GM23338 (cell line): ENCODE results near the gene LRSAM1. TPM values are rescaled to one million over a fixed set of nuclear protein-coding genes. Genes with fewer than 3 reads are reported as not detected.
"Not testable (repeated sequence)": the region's sequence is repeated elsewhere in the genome, so short reads cannot be mapped to it uniquely, and the experiment has no call there.

Source experiments
- ATAC-seq: fragments of 200-7000 bp; cut with Tn5 transposase; 3 replicates; pipeline ENCODE4 v1.9.1; 2020
- DNase-seq: peaks from one replicate; pipeline ENCODE4 v3.0.0-alpha.2; 2015; ENCODE audit warnings: low spot score
- H2AFZ ChIP-seq: fragments of 200-600 bp; sonication (generic); 2 replicates; pipeline ENCODE4 v1.8.0; 2016; ENCODE audit warnings: antibody characterized with exemption, mild to moderate bottlenecking, moderate library complexity
- H3F3A ChIP-seq: fragments of 200-600 bp; sonication (generic); replicated peaks from 2 replicates; pipeline ENCODE4 v1.8.0; 2017; ENCODE audit warnings: antibody characterized with exemption, mixed run types, low read depth
- H3K27ac ChIP-seq: fragments of 200-600 bp; sonication (generic); 2 replicates; pipeline ENCODE4 v1.6.1; 2016; ENCODE audit warnings: low read depth
- H3K27me3 ChIP-seq: fragments of 200-600 bp; sonication (generic); 2 replicates; pipeline ENCODE4 v1.8.0; 2016; ENCODE audit warnings: mild to moderate bottlenecking, mixed run types, moderate library complexity; ENCODE audit not compliant: insufficient read depth
- H3K36me3 ChIP-seq: fragments of 200-600 bp; sonication (generic); 2 replicates; pipeline ENCODE4 v1.8.0; 2016; ENCODE audit warnings: mild to moderate bottlenecking; ENCODE audit not compliant: insufficient read depth
- H3K4me1 ChIP-seq: fragments of 200-600 bp; sonication (generic); 2 replicates; pipeline ENCODE4 v1.8.0; 2016; ENCODE audit warnings: mild to moderate bottlenecking, moderate library complexity; ENCODE audit not compliant: insufficient read depth
- H3K4me2 ChIP-seq: fragments of 200-600 bp; sonication (generic); 2 replicates; pipeline ENCODE4 v1.7.1; 2017; ENCODE audit warnings: mixed run types
- H3K4me3 ChIP-seq: fragments of 200-600 bp; sonication (generic); 2 replicates; pipeline ENCODE4 v1.6.1; 2016; ENCODE audit warnings: mixed run types
- H3K79me2 ChIP-seq: fragments of 200-600 bp; sonication (generic); replicated peaks from 2 replicates; pipeline ENCODE4 v1.8.0; 2017; ENCODE audit warnings: mild to moderate bottlenecking; ENCODE audit not compliant: insufficient read depth
- H3K9me2 ChIP-seq: fragments of 200-600 bp; sonication (generic); 2 replicates; pipeline ENCODE4 v1.8.0; 2017; ENCODE audit not compliant: insufficient read depth
- H4K20me1 ChIP-seq: fragments of 200-600 bp; sonication (generic); replicated peaks from 2 replicates; pipeline ENCODE4 v1.8.0; 2017; ENCODE audit warnings: mild to moderate bottlenecking; ENCODE audit not compliant: insufficient read depth
- H3K27ac Mint-ChIP-seq: 2 replicates; pipeline ENCODE4 v1.8.0; 2020; ENCODE audit warnings: inconsistent platforms, mild to moderate bottlenecking, moderate library complexity, mixed read lengths
- H3K27me3 Mint-ChIP-seq: 3 replicates; pipeline ENCODE4 v1.8.0; 2022; ENCODE audit warnings: low read depth, mild to moderate bottlenecking, moderate library complexity, mixed read lengths, inconsistent platforms; ENCODE audit not compliant: insufficient read depth, poor library complexity
- H3K36me3 Mint-ChIP-seq: 3 replicates; pipeline ENCODE4 v1.8.0; 2021; ENCODE audit warnings: low read depth, mild to moderate bottlenecking, inconsistent platforms, moderate library complexity, mixed read lengths
- H3K4me1 Mint-ChIP-seq: 3 replicates; pipeline ENCODE4 v1.8.0; 2020; ENCODE audit warnings: mild to moderate bottlenecking, inconsistent platforms, mixed read lengths
- H3K4me3 Mint-ChIP-seq: 3 replicates; pipeline ENCODE4 v1.8.0; 2021; ENCODE audit warnings: moderate library complexity, mild to moderate bottlenecking, inconsistent platforms, mixed read lengths
- H3K9me3 Mint-ChIP-seq: 3 replicates; pipeline ENCODE4 v1.8.0; 2020; ENCODE audit warnings: moderate library complexity, mild to moderate bottlenecking, inconsistent platforms, mixed read lengths
- CREB1 ChIP-seq: fragments of 250-450 bp; sonication (Bioruptor Pico); IDR thresholded peaks from 2 replicates; pipeline ENCODE4 v1.5.0; 2020; ENCODE audit warnings: low read depth, mild to moderate bottlenecking, moderate library complexity
- CTCF ChIP-seq, 2 experiments: fragments of 200-600 bp in 1 of 2; sonication (generic) in 1 of 2; conservative IDR thresholded peaks; 2 replicates each; pipeline versions ENCODE4 v1.5.1 to v1.6.1; 2016 to 2017; ENCODE audit warnings: antibody characterized with exemption in 2 of 2, low read depth in 2 of 2, mild to moderate bottlenecking in 2 of 2, moderate library complexity in 1 of 2
- EZH2 ChIP-seq: fragments of 200-600 bp; sonication (generic); IDR thresholded peaks from one replicate; pipeline ENCODE4 v1.8.0; 2017; ENCODE audit warnings: antibody characterized with exemption, mild to moderate bottlenecking, low read depth; ENCODE audit not compliant: unreplicated experiment
- EZH2phosphoT487 ChIP-seq: fragments of 200-600 bp; sonication (generic); IDR thresholded peaks from one replicate; pipeline ENCODE4 v1.8.1; 2018; ENCODE audit warnings: antibody characterized with exemption; ENCODE audit not compliant: unreplicated experiment
- JUNB ChIP-seq: IDR thresholded peaks from one replicate; pipeline ENCODE4 v1.6.1; 2016; ENCODE audit warnings: antibody characterized with exemption; ENCODE audit not compliant: unreplicated experiment
- NANOG ChIP-seq: IDR thresholded peaks from 2 replicates; pipeline ENCODE4 v1.6.1; 2016; ENCODE audit warnings: antibody characterized with exemption, borderline replicate concordance
- POLR2AphosphoS5 ChIP-seq: IDR thresholded peaks from 2 replicates; pipeline ENCODE4 v1.6.1; 2016; ENCODE audit warnings: antibody characterized with exemption, low read depth
- REST ChIP-seq: IDR thresholded peaks from one replicate; pipeline ENCODE4 v1.6.1; 2018; ENCODE audit warnings: antibody characterized with exemption; ENCODE audit not compliant: unreplicated experiment
- STAT1 ChIP-seq: IDR thresholded peaks from one replicate; pipeline ENCODE4 v1.6.1; 2016; ENCODE audit warnings: antibody characterized with exemption; ENCODE audit not compliant: unreplicated experiment
- ZNF114 ChIP-seq: fragments of 250-450 bp; sonication (Bioruptor Pico); IDR thresholded peaks from 2 replicates; pipeline ENCODE4 v1.5.0; 2020; ENCODE audit warnings: mild to moderate bottlenecking, moderate library complexity
- ZNF331 ChIP-seq: fragments of 250-450 bp; sonication (Bioruptor Pico); IDR thresholded peaks from 2 replicates; pipeline ENCODE4 v1.5.0; 2020; ENCODE audit warnings: low read depth, mild to moderate bottlenecking, moderate library complexity
- polyA plus RNA-seq: library from polyadenylated mRNA; unstranded; fragments of >200 nt; fragmentation: Nextera tagmentation; extraction: Ambion mirVana; gene quantifications from 2 replicates; pipeline ENCODE4 v1.2.1, GENCODE V29; 2016
- total RNA-seq: library from RNA; depleted of rRNA; stranded (reverse); fragments of >200 nt; shearing (Covaris generic); gene quantifications from 2 replicates; pipeline ENCODE4 v1.2.3, GENCODE V29; 2014

The LRSAM1 gene
- total and polyA plus RNA-seq, 2 experiments from 2014 or later = 12.8 to 21.9 TPM

- not testable (repeated sequence) for H3K79me2 ChIP-seq, H3K27me3 ChIP-seq, H3K36me3 ChIP-seq, H3K9me2 ChIP-seq, H3K4me3 Mint-ChIP-seq, H3K9me3 Mint-ChIP-seq, DNase-seq, H3K4me2 ChIP-seq, H3K27ac Mint-ChIP-seq, H4K20me1 ChIP-seq, H3K27ac ChIP-seq, H3K4me1 Mint-ChIP-seq, H2AFZ ChIP-seq, H3K4me3 ChIP-seq, H3F3A ChIP-seq, H3K4me1 ChIP-seq, ATAC-seq, H3K27me3 Mint-ChIP-seq
- peaks cover 37% of the 10 kb centered on the region for H3K36me3 Mint-ChIP-seq
These were observed 15.2 kb downstream of the LRSAM1 start for GRCh38 chr9:127466407-127466917.

GRCh38 chr9:127467621-127468020 lies 16.3 kb downstream of the LRSAM1 start:
- DNase-seq (no peak), ATAC-seq (no peak)
- no peak overlapping the region for H2AFZ ChIP-seq
- H3K4me3 ChIP-seq = no peak overlapping the region
- H3K27ac ChIP-seq = no peak overlapping the region
- Mint-ChIP-seq H3K27me3 (no peaks in the 10 kb centered on the region), H3K4me1 (no peaks in the 10 kb centered on the region; the same call in 2 of the 3 replicates), H3K36me3 (peaks cover 28% of the 10 kb centered on the region), H3K9me3 (no peaks in the 10 kb centered on the region), H3K27ac (no peak overlapping the region), H3K4me3 (no peak overlapping the region)
- H3K4me1 ChIP-seq = 0 out of 2 replicates have a peak, but pooled peaks cover 8% of the 10 kb centered on the region
- H3K9me2 ChIP-seq = no peaks in the 10 kb centered on the region
- H3K36me3 ChIP-seq = no peaks in the 10 kb centered on the region; the same call in none of the 2 replicates
- no peaks in the 10 kb centered on the region for H4K20me1 ChIP-seq
- H3K4me2 ChIP-seq = no peak overlapping the region
- 0 out of 2 replicates have a peak, but pooled peaks cover 7% of the 10 kb centered on the region for H3F3A ChIP-seq
- no peaks in the 10 kb centered on the region for H3K27me3 ChIP-seq
- H3K79me2 ChIP-seq = no peaks in the 10 kb centered on the region
- TF ChIP-seq ZNF114 (no peak), POLR2AphosphoS5 (no peak), JUNB (no peak), EZH2phosphoT487 (no peak), STAT1 (no peak), CTCF (conservative IDR thresholded peaks at IDR 0.05; ENCODE audit: low read depth in 2 of 2) (no peak), NANOG (no peak), CREB1 (CRISPR knock-in tag) (no peak), REST (no peak), ZNF331 (CRISPR knock-in tag) (no peak), EZH2 (no peak)
